Esophagus squamous epithelium (tissue), 4 donors: ENCODE measurements around the gene THSD8.
A peak's percentile ranks its signal among the peaks of the same experiment; 100 is the strongest.

Experiments
- CTCF ChIP-seq, 6 experiments: fragments of 450-650 bp in 4 of 6; fragments of 200-600 bp in 2 of 6; sonication (generic) in 2 of 6; IDR thresholded peaks; one replicate each; pipeline ENCODE4 v1.5.1; 2016 to 2019; ENCODE audit warnings: antibody characterized with exemption in 6 of 6, mild to moderate bottlenecking in 4 of 6, moderate library complexity in 4 of 6
- POLR2A ChIP-seq, 4 donors: fragments of 450-650 bp; IDR thresholded peaks; one replicate each; pipeline ENCODE4 v1.6.1; 2017; ENCODE audit warnings: antibody characterized with exemption in 4 of 4, mild to moderate bottlenecking in 4 of 4, moderate library complexity in 3 of 4

- TF ChIP-seq CTCF (IDR thresholded peaks at IDR 0.05): peak in 1 of 6 experiments; percentile 36
- peak in 1 of 4 donors; percentile 26 for TF ChIP-seq POLR2A (IDR thresholded peaks at IDR 0.05)
These were observed 4.6 kb downstream of the THSD8 start, which contains the start of gene RNASEH2A for GRCh38 chr19:12806242-12807081.
